Naive thymus-derived CD4-positive, alpha-beta T cell (primary cell): ENCODE results near the gene SMG9. TPM values are rescaled to one million over a fixed set of nuclear protein-coding genes. Genes with fewer than 3 reads are reported as not detected.

Experiments
- ATAC-seq: fragments of 150-1000 bp; cut with Tn5 transposase; 2 replicates; pipeline ENCODE4 v1.10.0; 2021; ENCODE audit warnings: mild to moderate bottlenecking, moderate library complexity
- CTCF ChIA-PET: fragments of 350-600 bp; sonication (Branson Sonifier 250); formaldehyde crosslinking; loops from one replicate; lab custom pipeline; 2021; ENCODE audit warnings: antibody characterized with exemption; lab: Charles Lee
- POLR2A ChIA-PET: fragments of 350-600 bp; sonication (Branson Sonifier 250); formaldehyde crosslinking; loops from one replicate; lab custom pipeline; 2021; ENCODE audit warnings: antibody characterized with exemption, inconsistent platforms; lab: Charles Lee
- DNase-seq, 9 donors: peaks; one replicate each; pipeline versions ENCODE4 v3.0.0 to v3.0.0-alpha.2; 2020 to 2022; ENCODE audit warnings: mixed read lengths in 1 of 9
- H3K27ac ChIP-seq: one replicate; pipeline ENCODE4 v1.7.0; 2013; ENCODE audit warnings: mild to moderate bottlenecking, low read depth, low read length, moderate library complexity
- H3K27me3 ChIP-seq, 2 donors: one replicate each; pipeline ENCODE4 v1.7.0; 2013; ENCODE audit warnings: low read length in 2 of 2, mild to moderate bottlenecking in 2 of 2, moderate library complexity in 2 of 2; ENCODE audit not compliant: control insufficient read depth in 2 of 2, insufficient read depth in 2 of 2
- H3K36me3 ChIP-seq, 3 experiments: 1 replicate in 2 of 3; 2 replicates in 1 of 3; pipeline ENCODE4 v1.7.0; 2013; ENCODE audit warnings: low read length in 3 of 3, mild to moderate bottlenecking in 3 of 3, moderate library complexity in 1 of 3; ENCODE audit not compliant: insufficient read depth in 3 of 3, control insufficient read depth in 2 of 3
- H3K4me1 ChIP-seq, 2 donors: one replicate each; pipeline ENCODE4 v1.7.0; 2013; ENCODE audit warnings: low read length in 2 of 2, mild to moderate bottlenecking in 2 of 2, moderate library complexity in 1 of 2; ENCODE audit not compliant: control insufficient read depth in 2 of 2, insufficient read depth in 2 of 2
- H3K4me3 ChIP-seq: 2 replicates; pipeline ENCODE4 v1.7.0; 2013; ENCODE audit warnings: mild to moderate bottlenecking, low read length
- H3K9me3 ChIP-seq, 3 experiments: 1 replicate in 2 of 3; 2 replicates in 1 of 3; pipeline ENCODE4 v1.7.0; 2013; ENCODE audit warnings: low read length in 3 of 3; ENCODE audit not compliant: control insufficient read depth in 2 of 3
- H3K27ac Mint-ChIP-seq, 9 donors: one replicate each; pipeline ENCODE4 v1.8.0; 2020 to 2022; ENCODE audit warnings: mixed read lengths in 9 of 9, mild to moderate bottlenecking in 8 of 9, moderate library complexity in 5 of 9, inconsistent platforms in 2 of 9
- H3K27me3 Mint-ChIP-seq, 5 donors: one replicate each; pipeline ENCODE4 v1.8.0; 2021 to 2022; ENCODE audit warnings: mixed read lengths in 5 of 5, mild to moderate bottlenecking in 1 of 5
- H3K36me3 Mint-ChIP-seq, 5 donors: one replicate each; pipeline ENCODE4 v1.8.0; 2020 to 2022; ENCODE audit warnings: mixed read lengths in 5 of 5, mild to moderate bottlenecking in 3 of 5, inconsistent platforms in 1 of 5
- H3K4me1 Mint-ChIP-seq, 7 donors: one replicate each; pipeline ENCODE4 v1.8.0; 2020 to 2022; ENCODE audit warnings: mixed read lengths in 7 of 7, mild to moderate bottlenecking in 3 of 7, inconsistent platforms in 1 of 7
- H3K4me3 Mint-ChIP-seq, 10 donors: one replicate each; pipeline ENCODE4 v1.8.0; 2020 to 2022; ENCODE audit warnings: mild to moderate bottlenecking in 10 of 10, mixed read lengths in 10 of 10, moderate library complexity in 6 of 10, inconsistent platforms in 2 of 10
- H3K9me3 Mint-ChIP-seq, 11 donors: one replicate each; pipeline ENCODE4 v1.8.0; 2020 to 2022; ENCODE audit warnings: mixed read lengths in 11 of 11, mild to moderate bottlenecking in 4 of 11, inconsistent platforms in 1 of 11, moderate library complexity in 1 of 11
- intact Hi-C, 2 donors: fragments of 100-400 bp; cut with micrococcal nuclease; formaldehyde crosslinking; loops; one replicate each; pipeline ENCODE4 v1.15.1; 2023
- polyA plus RNA-seq, 2 donors: library from polyadenylated mRNA; unstranded; fragments of 300-500 nt; fragmentation: Illumina TruSeq; gene quantifications; one replicate each; pipeline ENCODE4 v1.2.3, GENCODE V29; 2021
- total RNA-seq, 6 experiments: library from RNA in 5 of 6; stranded (reverse) in 5 of 6; gene quantifications; 1 replicate in 5 of 6; 2 replicates in 1 of 6; pipeline ENCODE4 v1.2.3 and lab custom pipeline; 2021 to 2026

Gene SMG9
- total and polyA plus RNA-seq, 7 experiments from 2014 or later = 7.9 to 75.9 (median 50.5) TPM

GRCh38 chr19:43739439-43740235 is 15.1 kb downstream of the SMG9 start:
- Mint-ChIP-seq H3K27me3 (no peaks in the 10 kb centered on the region), H3K36me3 (peaks cover 21 to 66% (median 50%) of the 10 kb centered on the region in 5 donors), H3K27ac (peak overlapping the region in 1 of 9 donors; percentile 52), H3K9me3 (peaks cover 0 to 3% (median 0%) of the 10 kb centered on the region in 11 donors), H3K4me3 (peak overlapping the region in 1 of 10 donors; percentile 10), H3K4me1 (peaks cover 0 to 22% (median 5%) of the 10 kb centered on the region in 7 donors)
- DNase-seq (no peak), ATAC-seq (no peak)
- ChIA-PET POLR2A (no interaction called here), CTCF (interaction anchor here (1.3 kb wide), 1 partner anchor 70 kb away, joined by 4 read pairs; no protein-coding TSS in a partner anchor)
- H3K27ac ChIP-seq = no peak overlapping the region
- no peaks in the 10 kb centered on the region for H3K4me1 ChIP-seq
- H3K9me3 ChIP-seq = no peaks in the 10 kb centered on the region
- H3K36me3 ChIP-seq = peaks cover 15 to 94% (median 28%) of the 10 kb centered on the region in 3 experiments
- H3K4me3 ChIP-seq = no peak overlapping the region
- H3K27me3 ChIP-seq = no peaks in the 10 kb centered on the region
- intact Hi-C loops = no loop called here

- Mint-ChIP-seq H3K4me3 (peak overlapping the region in 2 of 10 donors; percentile 8 to 50), H3K36me3 (peaks cover 21 to 60% (median 47%) of the 10 kb centered on the region in 5 donors), H3K27me3 (no peaks in the 10 kb centered on the region), H3K27ac (peak overlapping the region in 2 of 9 donors; percentile 52 to 64), H3K4me1 (peaks cover 0 to 22% (median 5%) of the 10 kb centered on the region in 7 donors), H3K9me3 (peaks cover 0 to 3% (median 0%) of the 10 kb centered on the region in 11 donors)
- ChIA-PET POLR2A (no interaction called here), CTCF (interaction anchor here (0.7 to 1.3 kb wide), 3 partner anchors 71 to 307 kb away, joined by 3 to 4 read pairs (median 4); no protein-coding TSS in a partner anchor)
- peaks cover 14 to 94% (median 27%) of the 10 kb centered on the region in 3 experiments for H3K36me3 ChIP-seq
- no peak overlapping the region for H3K27ac ChIP-seq
- no peaks in the 10 kb centered on the region for H3K9me3 ChIP-seq
- H3K4me3 ChIP-seq = no peak overlapping the region
- no peak for DNase-seq
- intact Hi-C loops = no loop called here
- no peak for ATAC-seq
- H3K4me1 ChIP-seq = no peaks in the 10 kb centered on the region
- H3K27me3 ChIP-seq = no peaks in the 10 kb centered on the region
Observed at GRCh38 chr19:43738780-43739211, 16.0 kb downstream of the SMG9 start.

GRCh38 chr19:43735957-43736356 is 18.8 kb downstream of the SMG9 start:
- peak overlapping the region in 4 of 9 donors; percentile 19 to 54 (median 33) for H3K27ac Mint-ChIP-seq
- H3K9me3 Mint-ChIP-seq = no peaks in the 10 kb centered on the region
- DNase-seq = no peak
- Histone ChIP-seq H3K9me3 (no peaks in the 10 kb centered on the region), H3K4me1 (no peaks in the 10 kb centered on the region), H3K4me3 (no peak overlapping the region), H3K27ac (no peak overlapping the region), H3K27me3 (no peaks in the 10 kb centered on the region), H3K36me3 (peaks cover 23 to 95% (median 25%) of the 10 kb centered on the region in 3 experiments)
- ChIA-PET POLR2A (no interaction called here), CTCF (interaction anchor here (1.3 kb wide), 1 partner anchor 10 kb away, joined by 8 read pairs; no protein-coding TSS in a partner anchor)
- ATAC-seq = no peak
- intact Hi-C loops = no loop called here
- H3K4me3 Mint-ChIP-seq = no peak overlapping the region
- H3K36me3 Mint-ChIP-seq = peaks cover 22 to 67% (median 45%) of the 10 kb centered on the region in 5 donors
- H3K27me3 Mint-ChIP-seq = no peaks in the 10 kb centered on the region
- H3K4me1 Mint-ChIP-seq = peaks cover 0 to 19% (median 5%) of the 10 kb centered on the region in 7 donors

GRCh38 chr19:43735013-43735412 is 19.7 kb downstream of the SMG9 start:
- H3K36me3 Mint-ChIP-seq = peaks cover 19 to 61% (median 41%) of the 10 kb centered on the region in 5 donors

GRCh38 chr19:43731846-43732245 is 22.9 kb downstream of the SMG9 start:
- Mint-ChIP-seq H3K9me3 (no peaks in the 10 kb centered on the region), H3K27me3 (no peaks in the 10 kb centered on the region), H3K4me3 (no peak overlapping the region), H3K27ac (peak overlapping the region in 2 of 9 donors; percentile 32 to 67), H3K4me1 (peaks cover 0 to 5% (median 0%) of the 10 kb centered on the region in 7 donors), H3K36me3 (peaks cover 13 to 63% (median 37%) of the 10 kb centered on the region in 5 donors)
- H3K27me3 ChIP-seq = no peaks in the 10 kb centered on the region
- no peaks in the 10 kb centered on the region for H3K9me3 ChIP-seq
- ATAC-seq (no peak), DNase-seq (no peak)
- no peak overlapping the region for H3K4me3 ChIP-seq
- ChIA-PET POLR2A (no interaction called here), CTCF (no interaction called here)
- H3K27ac ChIP-seq = no peak overlapping the region
- intact Hi-C loops = no loop called here
- no peaks in the 10 kb centered on the region for H3K4me1 ChIP-seq
- H3K36me3 ChIP-seq = peaks cover 6 to 82% (median 18%) of the 10 kb centered on the region in 3 experiments

More at GRCh38 chr19:43735013-43735412, 19.7 kb downstream of the SMG9 start:
- Mint-ChIP-seq H3K4me1 (peaks cover 0 to 12% (median 5%) of the 10 kb centered on the region in 7 donors), H3K4me3 (no peak overlapping the region), H3K27me3 (no peaks in the 10 kb centered on the region), H3K9me3 (no peaks in the 10 kb centered on the region), H3K27ac (peak overlapping the region in 1 of 9 donors; percentile 32)
- Histone ChIP-seq H3K27ac (no peak overlapping the region), H3K4me3 (no peak overlapping the region), H3K4me1 (no peaks in the 10 kb centered on the region), H3K36me3 (peaks cover 18 to 95% (median 26%) of the 10 kb centered on the region in 3 experiments), H3K27me3 (no peaks in the 10 kb centered on the region), H3K9me3 (no peaks in the 10 kb centered on the region)
- ChIA-PET POLR2A (no interaction called here), CTCF (no interaction called here)
- DNase-seq = no peak
- no peak for ATAC-seq
- intact Hi-C loops = no loop called here

GRCh38 chr19:43731346-43731745 is 23.4 kb downstream of the SMG9 start:
- Mint-ChIP-seq H3K9me3 (no peaks in the 10 kb centered on the region), H3K36me3 (peaks cover 8 to 59% (median 32%) of the 10 kb centered on the region in 5 donors), H3K27me3 (no peaks in the 10 kb centered on the region), H3K4me1 (peaks cover 0 to 7% (median 0%) of the 10 kb centered on the region in 7 donors), H3K27ac (no peak overlapping the region), H3K4me3 (no peak overlapping the region)
- no peak for DNase-seq
- Histone ChIP-seq H3K36me3 (peaks cover 6 to 77% (median 18%) of the 10 kb centered on the region in 3 experiments), H3K27me3 (no peaks in the 10 kb centered on the region), H3K9me3 (no peaks in the 10 kb centered on the region), H3K4me1 (no peaks in the 10 kb centered on the region), H3K27ac (no peak overlapping the region), H3K4me3 (no peak overlapping the region)
- CTCF ChIA-PET = no interaction called here
- POLR2A ChIA-PET = no interaction called here
- intact Hi-C loops = no loop called here
- no peak for ATAC-seq
